Activated B cell treated with CpG ODN at 0.5 μM for 24 hours (primary cell): ENCODE measurements around the gene CRACR2B. TPM values are rescaled to one million over a fixed set of nuclear protein-coding genes. Genes with fewer than 3 reads are reported as not detected.

Experiments
- ATAC-seq: fragments of 200-7000 bp; cut with Tn5 transposase; one replicate; pipeline ENCODE4 v1.10.0; 2021; ENCODE audit warnings: low read depth, mild to moderate bottlenecking, moderate library complexity
- CTCF ChIA-PET: fragments of 350-600 bp; sonication (Branson Sonifier 250); formaldehyde crosslinking; loops from one replicate; lab custom pipeline; 2021; ENCODE audit warnings: antibody characterized with exemption; lab: Charles Lee
- POLR2A ChIA-PET: fragments of 350-600 bp; sonication (Branson Sonifier 250); formaldehyde crosslinking; loops from one replicate; lab custom pipeline; 2021; ENCODE audit warnings: antibody characterized with exemption; lab: Charles Lee
- DNase-seq: peaks from one replicate; pipeline ENCODE4 v3.0.0; 2022
- H3K27ac Mint-ChIP-seq: one replicate; pipeline ENCODE4 v1.8.0; 2020; ENCODE audit warnings: mixed read lengths
- H3K27me3 Mint-ChIP-seq: one replicate; pipeline ENCODE4 v1.8.0; 2021; ENCODE audit warnings: mixed read lengths
- H3K36me3 Mint-ChIP-seq: one replicate; pipeline ENCODE4 v1.8.0; 2021; ENCODE audit warnings: low read depth, mixed read lengths
- H3K4me1 Mint-ChIP-seq: one replicate; pipeline ENCODE4 v1.8.0; 2021; ENCODE audit warnings: mixed read lengths
- H3K4me3 Mint-ChIP-seq: one replicate; pipeline ENCODE4 v1.8.0; 2020; ENCODE audit warnings: mild to moderate bottlenecking, mixed read lengths
- H3K9me3 Mint-ChIP-seq: one replicate; pipeline ENCODE4 v1.8.0; 2020; ENCODE audit warnings: mixed read lengths
- intact Hi-C: fragments of 100-400 bp; cut with micrococcal nuclease; formaldehyde crosslinking; loops from one replicate; pipeline ENCODE4 v1.15.1; 2024
- total RNA-seq: library from RNA; stranded (reverse); gene quantifications from 2 replicates; pipeline ENCODE4 v1.2.3, GENCODE V29; 2022
- TF ChIP-seq, protein P1 (sequence below): fragments of 200-600 bp; IDR thresholded peaks from one replicate; pipeline ENCODE4 v1.8.0; 2022; ENCODE audit warnings: antibody characterized with exemption, mild to moderate bottlenecking

CRACR2B gene
- total RNA-seq, 1 donor from 2014 or later = 4.5 TPM

DNA sequence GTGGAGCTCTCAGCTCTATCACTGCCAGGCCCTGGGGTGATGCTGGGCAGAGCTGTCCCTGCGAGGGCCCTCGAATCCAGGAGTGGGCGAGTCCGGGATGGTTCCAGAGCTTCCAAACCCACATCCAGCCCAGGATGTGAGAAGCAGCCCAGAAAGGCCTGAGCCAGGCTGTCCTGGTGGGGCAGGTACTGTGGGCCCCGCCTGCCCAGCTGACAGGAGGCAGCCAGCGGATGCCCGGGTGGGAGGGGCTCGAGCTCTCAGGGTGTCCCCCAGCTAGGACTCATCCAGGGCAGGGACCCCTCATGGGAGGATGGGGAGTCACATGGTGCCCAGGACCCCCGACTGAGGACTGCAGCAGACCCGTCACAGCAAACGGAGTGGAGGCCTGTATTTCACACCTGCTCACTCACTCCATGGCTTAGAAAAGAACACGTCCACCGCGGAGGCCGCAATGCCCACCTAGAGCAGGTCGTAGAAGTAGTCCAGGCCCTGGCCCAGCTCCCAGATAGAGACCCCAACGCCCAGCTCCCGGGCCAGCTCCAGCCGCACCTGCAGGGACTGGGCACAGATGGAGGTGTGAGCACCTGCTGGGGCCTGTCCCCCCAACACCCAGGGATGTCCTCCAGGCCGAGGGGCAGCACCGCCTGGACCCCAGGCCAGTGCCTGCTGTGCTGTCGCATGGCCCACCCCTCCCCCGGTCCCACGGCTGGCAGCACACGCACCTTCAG is 41.8 kb downstream of the CRACR2B start:
- Mint-ChIP-seq H3K4me1 (no peaks in the 10 kb centered on the region), H3K36me3 (peaks cover 12% of the 10 kb centered on the region), H3K9me3 (no peaks in the 10 kb centered on the region), H3K27ac (no peak overlapping the region), H3K4me3 (no peak overlapping the region), H3K27me3 (no peaks in the 10 kb centered on the region)
- intact Hi-C loops = loop anchor here (10.0 kb wide), 1 partner anchor 615 kb away; the partner anchor contains the start of gene MOB2
- CTCF ChIA-PET = no interaction called here
- no peak for DNase-seq
- TF ChIP-seq, protein P1, sequence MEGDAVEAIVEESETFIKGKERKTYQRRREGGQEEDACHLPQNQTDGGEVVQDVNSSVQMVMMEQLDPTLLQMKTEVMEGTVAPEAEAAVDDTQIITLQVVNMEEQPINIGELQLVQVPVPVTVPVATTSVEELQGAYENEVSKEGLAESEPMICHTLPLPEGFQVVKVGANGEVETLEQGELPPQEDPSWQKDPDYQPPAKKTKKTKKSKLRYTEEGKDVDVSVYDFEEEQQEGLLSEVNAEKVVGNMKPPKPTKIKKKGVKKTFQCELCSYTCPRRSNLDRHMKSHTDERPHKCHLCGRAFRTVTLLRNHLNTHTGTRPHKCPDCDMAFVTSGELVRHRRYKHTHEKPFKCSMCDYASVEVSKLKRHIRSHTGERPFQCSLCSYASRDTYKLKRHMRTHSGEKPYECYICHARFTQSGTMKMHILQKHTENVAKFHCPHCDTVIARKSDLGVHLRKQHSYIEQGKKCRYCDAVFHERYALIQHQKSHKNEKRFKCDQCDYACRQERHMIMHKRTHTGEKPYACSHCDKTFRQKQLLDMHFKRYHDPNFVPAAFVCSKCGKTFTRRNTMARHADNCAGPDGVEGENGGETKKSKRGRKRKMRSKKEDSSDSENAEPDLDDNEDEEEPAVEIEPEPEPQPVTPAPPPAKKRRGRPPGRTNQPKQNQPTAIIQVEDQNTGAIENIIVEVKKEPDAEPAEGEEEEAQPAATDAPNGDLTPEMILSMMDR = no peak
- no peak for ATAC-seq
- POLR2A ChIA-PET = no interaction called here

DNA sequence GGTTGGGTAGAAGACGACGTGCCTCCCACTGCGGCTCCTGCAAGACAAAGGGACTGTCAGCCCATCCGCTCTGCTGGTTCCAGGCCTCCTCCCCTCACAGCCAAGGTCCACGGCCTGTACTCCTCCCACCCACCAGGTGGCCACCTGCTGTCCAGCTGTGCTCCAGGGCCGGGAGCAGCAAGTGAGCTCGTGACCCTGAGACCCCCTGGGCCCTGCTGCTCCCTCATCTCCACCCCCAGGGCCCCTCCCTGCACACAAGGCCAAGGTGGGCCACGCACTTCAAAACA is 42.4 kb downstream of the CRACR2B start:
- H3K27ac Mint-ChIP-seq = no peak overlapping the region
- no peaks in the 10 kb centered on the region for H3K4me1 Mint-ChIP-seq
- TF ChIP-seq, protein P1 = no peak
- POLR2A ChIA-PET = no interaction called here
- intact Hi-C loops = no loop called here
- DNase-seq (no peak), ATAC-seq (no peak)
- CTCF ChIA-PET = no interaction called here
- H3K27me3 Mint-ChIP-seq = no peaks in the 10 kb centered on the region
- H3K9me3 Mint-ChIP-seq = no peaks in the 10 kb centered on the region
- peaks cover 13% of the 10 kb centered on the region for H3K36me3 Mint-ChIP-seq
- no peak overlapping the region for H3K4me3 Mint-ChIP-seq

DNA sequence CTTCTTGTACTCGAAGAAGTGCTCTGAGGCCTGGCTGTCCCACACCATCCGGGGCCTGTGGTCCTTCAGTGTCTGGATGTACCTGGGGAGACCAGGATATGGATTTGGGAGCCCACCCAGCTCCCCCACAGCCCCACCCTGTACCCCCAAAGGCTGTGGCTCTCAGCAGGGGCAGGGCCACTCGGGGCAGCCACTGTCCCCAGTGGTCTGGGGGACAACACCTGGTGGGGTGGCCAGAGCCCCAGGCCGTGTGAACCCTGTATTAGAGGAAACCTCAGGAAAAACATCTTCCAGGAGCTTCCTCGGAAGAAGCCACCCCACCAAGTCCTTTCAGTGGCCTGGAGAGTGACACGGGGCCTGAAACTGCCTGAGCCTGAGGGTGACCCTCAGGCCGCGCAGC is 42.7 kb downstream of the CRACR2B start:
- no peak for DNase-seq
- no peaks in the 10 kb centered on the region for H3K27me3 Mint-ChIP-seq

DNA sequence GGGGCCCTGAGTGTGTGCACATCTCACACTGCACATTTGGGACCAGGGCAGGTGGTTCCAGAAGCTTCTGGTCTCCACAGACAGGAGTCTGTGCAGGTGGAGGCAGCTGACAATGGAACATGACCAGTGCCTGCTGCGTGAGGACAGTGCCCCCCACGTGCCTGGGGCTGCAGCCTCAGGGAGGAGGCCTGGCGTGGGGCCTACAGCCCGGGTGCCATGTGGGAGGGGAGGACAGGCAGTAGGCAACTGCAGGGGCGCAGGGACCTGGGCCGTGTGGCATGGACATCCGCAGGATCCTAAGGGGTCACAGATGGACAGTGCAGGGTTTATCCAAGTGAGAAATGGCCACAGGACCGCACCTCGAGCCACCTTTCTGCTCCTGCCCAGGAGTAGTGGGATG is 43.8 kb downstream of the CRACR2B start:
- POLR2A ChIA-PET = no interaction called here
- TF ChIP-seq, protein P1 = no peak
- ATAC-seq = no peak
- Mint-ChIP-seq H3K9me3 (no peaks in the 10 kb centered on the region), H3K27ac (no peak overlapping the region), H3K4me3 (no peak overlapping the region), H3K36me3 (peaks cover 22% of the 10 kb centered on the region), H3K27me3 (no peaks in the 10 kb centered on the region), H3K4me1 (no peaks in the 10 kb centered on the region)
- DNase-seq = no peak
- intact Hi-C loops = no loop called here
- CTCF ChIA-PET = no interaction called here

More for the DNA sequence above, 42.7 kb downstream of the CRACR2B start:
- POLR2A ChIA-PET = no interaction called here
- no peaks in the 10 kb centered on the region for H3K9me3 Mint-ChIP-seq
- H3K4me3 Mint-ChIP-seq = no peak overlapping the region
- ATAC-seq = no peak
- H3K36me3 Mint-ChIP-seq = peaks cover 16% of the 10 kb centered on the region
- no peak overlapping the region for H3K27ac Mint-ChIP-seq
- intact Hi-C loops = no loop called here
- TF ChIP-seq, protein P1 = no peak
- H3K4me1 Mint-ChIP-seq = no peaks in the 10 kb centered on the region
- CTCF ChIA-PET = no interaction called here

DNA sequence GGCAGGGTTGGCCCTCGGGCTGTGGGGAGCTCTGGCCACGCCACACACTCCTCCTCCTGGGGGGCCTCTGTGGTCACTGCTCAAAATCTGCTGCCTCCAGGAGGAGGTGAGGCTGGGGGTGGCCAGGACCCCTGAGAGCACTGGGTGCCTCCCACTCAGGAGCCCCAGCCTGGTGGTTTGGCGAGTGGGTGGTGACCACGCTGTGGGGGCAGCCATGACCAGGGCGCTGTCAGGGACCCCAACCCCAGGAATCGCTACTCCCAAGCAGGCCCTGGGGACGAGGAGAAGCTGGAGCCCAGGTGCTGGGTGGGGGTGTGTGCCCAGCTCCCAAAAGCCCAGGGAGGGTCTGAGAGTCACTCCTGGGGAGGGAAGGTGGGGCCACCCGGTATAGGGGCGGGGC is 45.1 kb downstream of the CRACR2B start:
- Mint-ChIP-seq H3K4me1 (no peaks in the 10 kb centered on the region), H3K4me3 (no peak overlapping the region), H3K9me3 (no peaks in the 10 kb centered on the region), H3K27ac (no peak overlapping the region), H3K27me3 (no peaks in the 10 kb centered on the region), H3K36me3 (peaks cover 25% of the 10 kb centered on the region)
- TF ChIP-seq, protein P1 = no peak
- CTCF ChIA-PET = no interaction called here
- intact Hi-C loops = no loop called here
- DNase-seq (no peak), ATAC-seq (no peak)
- POLR2A ChIA-PET = no interaction called here
